Renal cortex interstitium (tissue), 11 donors: ENCODE data around the gene PALM2AKAP2. TPM values are rescaled to one million over a fixed set of nuclear protein-coding genes. Genes with fewer than 3 reads are reported as not detected.

Experiments used
- DNase-seq, 11 donors: peaks; one replicate each; pipeline ENCODE4 v3.0.0-alpha.2; 2013; ENCODE audit warnings: low read depth in 9 of 11, low spot score in 4 of 11; ENCODE audit errors: extremely low read depth in 1 of 11
- polyA plus RNA-seq, 3 donors: library from polyadenylated mRNA; unstranded; fragments of 120-200 nt; gene quantifications; one replicate each; pipeline ENCODE4 v1.2.1, GENCODE V29; 2013; ENCODE audit not compliant: insufficient read length in 3 of 3

The PALM2AKAP2 gene
- polyA plus RNA-seq, 3 donors, result 8.9 to 12.2 (median 11.0) TPM

DNA sequence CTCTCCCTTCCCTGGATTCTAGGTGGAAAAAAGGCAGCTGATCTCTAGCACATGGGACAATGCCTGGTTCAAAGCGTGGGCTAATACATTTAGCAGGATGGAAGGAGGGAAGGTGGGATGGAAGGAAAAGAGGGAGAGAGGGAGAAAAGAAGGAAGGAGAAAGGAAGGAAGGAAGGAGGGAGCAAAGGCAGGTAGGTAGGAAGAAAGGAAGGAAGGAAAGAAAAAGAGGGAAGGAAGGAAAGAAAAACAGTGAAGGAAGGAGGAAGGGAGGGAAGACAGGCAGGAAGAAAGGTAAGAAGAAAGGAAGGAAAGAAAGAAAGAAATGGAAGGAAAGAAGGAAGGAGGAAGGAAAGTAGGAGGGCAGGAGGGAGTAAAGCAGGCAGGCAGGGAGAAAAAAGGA lies 12.2 kb upstream of the PALM2AKAP2 start:
- no peak for DNase-seq

DNA sequence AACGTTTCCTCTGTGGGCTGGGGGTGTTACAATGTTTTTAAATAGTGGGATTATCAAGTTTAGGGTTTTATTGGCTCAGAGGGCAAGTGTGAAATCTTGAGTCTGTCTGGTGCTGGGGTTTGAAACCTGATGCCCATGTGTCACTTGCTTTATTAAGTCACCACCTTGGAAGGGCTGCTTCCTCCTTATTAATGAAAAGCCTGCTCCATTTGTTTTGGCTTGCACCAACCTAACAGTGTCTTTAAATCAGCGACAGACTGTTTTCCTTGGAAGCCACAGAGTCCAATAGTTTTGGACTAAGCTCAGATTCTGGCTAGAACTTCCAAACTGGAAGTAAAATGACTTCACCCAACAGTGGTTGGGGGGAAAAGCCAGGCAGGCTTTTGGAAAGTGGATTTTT lies 10.7 kb upstream of the PALM2AKAP2 start:
- DNase-seq, result no peak

DNA sequence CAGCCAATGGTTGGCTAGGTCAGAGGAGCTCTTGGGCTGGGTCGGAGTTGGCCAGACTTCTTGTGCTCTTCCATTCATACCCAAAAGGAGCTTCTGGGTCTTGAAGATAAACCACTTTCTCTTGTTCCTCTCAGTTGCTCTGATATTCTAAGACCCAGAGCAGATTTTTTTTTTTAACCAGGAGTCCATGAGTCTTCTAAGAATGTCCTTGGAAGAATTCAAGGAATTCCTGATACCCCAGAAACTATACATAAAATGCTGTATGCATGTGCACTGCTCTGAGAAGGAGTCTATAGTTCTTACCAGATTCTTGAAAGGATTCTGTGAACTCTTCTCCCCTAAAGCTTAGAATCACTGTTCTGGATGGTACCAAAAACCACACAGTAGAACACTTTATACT lies 9.9 kb upstream of the PALM2AKAP2 start:
- DNase-seq, result no peak

DNA sequence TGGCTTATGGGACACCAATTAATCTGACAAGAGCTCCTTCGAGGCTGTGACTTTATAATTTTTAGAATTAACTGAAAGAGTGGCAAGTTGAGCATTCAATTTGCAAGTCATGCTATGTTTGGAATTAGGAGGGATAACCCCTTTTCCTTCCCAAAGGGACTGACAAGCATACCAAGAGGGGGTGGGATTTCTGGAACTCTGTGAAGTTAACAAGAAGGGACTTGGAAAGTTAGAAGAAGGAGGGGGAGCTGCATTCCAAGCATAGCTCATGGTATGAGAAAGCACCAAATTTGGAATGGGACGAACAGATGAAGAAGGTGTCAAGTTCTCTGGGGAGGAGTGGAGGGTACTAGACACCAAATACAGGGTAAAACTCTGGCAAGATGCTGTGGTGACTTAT lies 8.9 kb upstream of the PALM2AKAP2 start:
- peak in 3 of 11 donors; percentile 34 to 66 (median 43) for DNase-seq

DNA sequence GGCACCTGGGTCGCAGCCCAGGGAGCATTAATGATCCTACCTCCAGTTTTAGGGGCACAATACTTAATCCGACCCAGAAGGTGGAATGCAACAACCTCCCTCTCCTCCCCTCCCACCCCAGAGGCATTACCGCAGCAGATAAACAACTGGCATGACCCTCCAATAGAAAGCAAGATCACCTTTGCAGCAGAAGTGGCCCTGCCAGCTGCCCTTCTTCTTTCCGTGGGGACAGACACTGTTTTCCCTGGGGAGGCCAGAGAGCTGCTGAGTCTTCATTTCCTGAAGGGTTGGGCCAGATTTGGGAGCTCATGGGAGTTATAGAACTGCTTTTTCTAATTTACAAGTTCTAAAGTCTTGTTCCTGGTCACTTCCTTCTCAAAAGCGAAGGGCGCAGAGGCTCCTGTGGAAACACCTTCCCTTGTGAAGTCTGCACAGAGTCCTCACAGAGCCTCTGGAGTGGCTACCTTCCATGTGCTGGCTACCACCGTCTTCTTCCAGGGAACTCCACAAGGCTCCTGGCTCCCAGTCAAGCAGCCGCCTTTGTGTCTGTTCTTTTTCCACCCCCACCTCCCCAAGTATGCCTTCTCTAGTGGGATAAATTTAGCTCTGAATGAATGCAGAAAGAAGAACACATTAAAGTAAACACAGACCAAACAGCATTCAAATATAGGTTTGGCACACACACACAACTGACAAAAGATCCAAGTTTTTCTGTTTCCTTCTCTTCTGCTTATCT lies 8.0 kb upstream of the PALM2AKAP2 start:
- no peak for DNase-seq

DNA sequence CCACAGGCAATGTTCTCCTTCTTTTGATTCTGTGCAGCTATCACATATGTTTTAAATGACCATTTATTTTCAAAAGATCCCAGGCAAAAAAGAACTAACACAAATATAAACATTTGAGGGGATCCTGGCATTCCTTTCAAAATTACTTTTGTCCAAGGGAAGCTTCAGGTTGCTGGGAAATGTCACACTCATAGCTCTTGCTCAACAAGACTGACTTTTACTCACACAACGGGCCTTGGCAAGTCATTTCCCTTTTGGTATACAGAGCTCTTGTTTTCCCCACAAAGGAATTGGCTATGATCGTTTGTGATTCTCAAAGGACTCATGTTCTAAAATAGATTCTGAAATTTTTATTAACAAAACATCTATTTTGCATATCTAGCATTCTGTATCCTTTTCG lies 4.5 kb upstream of the PALM2AKAP2 start:
- DNase-seq, result no peak

DNA sequence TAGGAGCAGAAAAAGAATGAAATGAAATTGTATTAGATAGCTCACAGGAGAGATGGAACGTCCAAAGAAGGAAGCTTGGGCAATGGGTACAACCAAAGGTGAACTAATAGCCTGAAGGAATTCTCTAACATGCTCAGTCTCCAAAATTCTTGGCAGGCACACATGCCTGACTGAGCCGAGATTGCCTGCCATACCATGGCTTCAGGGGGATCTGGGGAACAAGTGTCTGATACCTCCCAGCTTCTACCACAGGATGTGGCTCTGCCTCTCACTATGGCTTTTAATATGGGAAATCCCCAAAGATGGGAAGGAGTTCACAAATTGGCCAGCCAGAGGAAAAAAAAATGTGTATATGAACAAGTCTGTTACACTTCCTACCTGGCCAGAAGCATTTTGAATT lies 3.6 kb upstream of the PALM2AKAP2 start:
- no peak for DNase-seq

DNA sequence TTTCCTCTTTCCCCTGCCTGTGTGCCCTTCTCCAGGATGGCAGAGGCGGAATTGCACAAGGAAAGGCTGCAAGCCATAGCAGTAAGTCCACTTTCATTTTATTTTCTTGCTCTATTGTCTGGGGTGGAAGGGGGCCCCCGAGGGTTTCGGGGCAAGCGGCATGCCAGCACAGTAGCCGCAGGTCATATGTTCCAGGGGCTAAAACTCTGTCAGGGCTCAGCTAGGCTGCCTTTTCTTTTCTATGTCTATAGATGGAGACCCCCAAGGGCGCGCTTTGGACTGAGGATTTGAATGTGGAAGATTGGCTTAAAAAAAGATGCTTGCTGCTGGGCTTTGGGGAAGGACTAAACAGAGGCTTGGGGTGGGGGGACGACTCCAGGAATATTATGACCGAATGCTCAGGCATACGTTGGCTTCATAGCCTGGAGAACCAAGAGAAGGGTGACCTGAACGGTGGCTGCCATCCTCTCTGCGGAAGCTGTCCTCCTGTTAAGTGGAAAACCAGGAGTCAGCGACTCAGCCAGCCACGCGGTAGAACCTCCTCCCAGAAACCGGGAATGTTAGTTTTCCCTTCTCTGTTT lies 545 bp downstream of the PALM2AKAP2 start:
- DNase-seq, result no peak

DNA sequence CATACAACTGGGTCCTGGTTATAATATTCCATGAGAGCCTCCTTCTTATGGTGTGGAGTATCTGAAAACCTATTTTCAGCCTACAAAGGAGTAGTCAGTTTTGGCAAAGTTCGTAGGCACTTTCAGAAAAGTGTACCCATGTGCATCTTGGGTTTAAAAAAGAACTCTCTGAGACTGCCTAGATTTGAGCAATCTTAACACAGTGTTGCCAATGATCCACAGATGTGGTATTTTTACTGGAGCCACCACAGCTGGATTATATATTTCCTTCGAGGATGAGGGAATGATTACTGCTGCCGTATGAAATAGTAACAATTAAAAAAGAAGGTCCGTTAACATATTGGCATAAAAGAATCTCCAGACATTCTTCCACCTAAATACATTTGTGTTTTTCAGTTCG lies 1.1 kb downstream of the PALM2AKAP2 start:
- no peak for DNase-seq

DNA sequence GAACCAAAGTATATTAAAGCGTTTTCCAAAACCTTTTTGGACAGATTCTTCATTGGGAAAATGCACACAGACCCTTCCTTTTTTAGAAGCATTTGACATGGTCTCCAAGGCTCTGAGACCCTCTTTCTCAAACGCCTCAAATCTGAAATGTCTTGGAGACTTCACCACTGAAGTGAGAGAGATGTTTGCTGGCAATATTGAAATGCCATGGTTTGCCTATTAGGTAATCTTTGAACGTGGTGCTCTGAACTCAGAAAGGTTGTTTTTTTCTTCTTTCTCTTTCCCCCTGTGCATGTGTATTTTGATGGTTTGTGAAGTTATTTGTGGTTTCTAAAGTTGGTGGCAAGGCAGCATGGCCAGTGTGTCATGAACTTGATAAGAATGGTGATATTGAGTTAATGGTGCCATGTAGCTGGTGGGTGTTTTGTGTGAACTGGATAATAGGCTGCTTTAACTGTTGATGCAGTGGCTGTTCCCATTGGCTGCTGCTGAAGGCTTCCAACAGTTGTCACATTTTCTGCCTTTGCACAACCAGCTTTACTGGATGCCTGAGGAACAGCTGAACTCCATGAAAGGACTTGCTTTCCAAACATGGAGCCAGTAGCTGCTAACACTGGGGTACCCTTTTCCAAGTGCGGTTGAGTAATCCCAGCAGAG lies 1.7 kb downstream of the PALM2AKAP2 start:
- DNase-seq, result no peak

DNA sequence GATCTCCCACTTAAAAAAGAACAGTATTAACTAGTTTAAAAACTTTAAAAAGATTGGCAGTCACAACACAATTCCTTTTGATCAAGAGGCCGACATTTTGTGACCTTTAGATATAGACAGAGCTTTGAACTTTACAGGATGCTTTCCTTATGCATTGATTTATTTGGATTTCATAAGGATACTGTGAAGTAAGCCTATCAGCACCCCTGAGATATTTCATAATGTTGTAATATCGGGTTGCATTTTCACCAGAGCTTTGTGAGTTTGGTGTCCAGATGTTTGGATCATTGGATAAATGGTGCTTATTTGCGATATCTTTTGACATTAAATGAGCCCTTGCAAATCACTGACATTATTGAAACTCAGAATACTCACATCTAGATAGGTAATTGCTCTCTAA lies 7.7 kb downstream of the PALM2AKAP2 start:
- DNase-seq, result no peak

DNA sequence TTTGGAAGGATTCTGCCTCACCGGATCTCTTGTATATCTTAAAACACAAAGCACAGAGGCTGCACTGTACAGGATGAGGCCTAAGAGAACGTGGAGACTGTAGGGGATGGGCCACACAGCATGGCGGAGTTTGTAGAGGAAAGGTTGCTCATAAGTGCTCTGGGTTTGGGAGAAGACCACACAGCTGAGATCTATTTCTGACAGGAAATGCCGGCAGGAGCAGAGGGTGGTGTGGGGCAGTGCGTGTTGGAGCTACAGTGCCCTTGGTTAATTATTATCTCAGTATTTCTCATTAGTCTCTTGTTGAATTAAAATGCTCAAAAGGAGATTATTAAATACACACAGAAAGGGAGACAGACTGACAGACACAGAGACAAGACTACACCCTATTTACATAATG lies 9.6 kb downstream of the PALM2AKAP2 start:
- no peak for DNase-seq

DNA sequence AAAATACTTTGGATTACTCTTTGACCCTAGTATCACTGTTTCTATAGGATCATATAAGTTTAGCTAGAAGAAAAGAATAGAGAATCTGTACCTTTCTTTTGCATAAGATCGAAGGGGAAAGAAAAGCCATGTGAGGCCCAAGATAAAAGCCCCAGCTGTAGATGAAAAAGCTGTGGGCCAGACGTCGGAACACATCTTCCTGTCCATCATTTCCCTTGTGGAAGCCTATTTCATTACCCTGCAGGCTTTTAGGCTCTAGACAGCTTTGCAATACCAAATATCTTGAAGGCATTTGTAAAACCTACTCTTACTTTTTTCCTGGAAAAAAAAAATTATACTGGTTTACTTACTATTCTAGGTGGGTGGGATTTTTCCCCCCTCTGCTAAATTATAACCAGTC lies 10.0 kb downstream of the PALM2AKAP2 start:
- no peak for DNase-seq

DNA sequence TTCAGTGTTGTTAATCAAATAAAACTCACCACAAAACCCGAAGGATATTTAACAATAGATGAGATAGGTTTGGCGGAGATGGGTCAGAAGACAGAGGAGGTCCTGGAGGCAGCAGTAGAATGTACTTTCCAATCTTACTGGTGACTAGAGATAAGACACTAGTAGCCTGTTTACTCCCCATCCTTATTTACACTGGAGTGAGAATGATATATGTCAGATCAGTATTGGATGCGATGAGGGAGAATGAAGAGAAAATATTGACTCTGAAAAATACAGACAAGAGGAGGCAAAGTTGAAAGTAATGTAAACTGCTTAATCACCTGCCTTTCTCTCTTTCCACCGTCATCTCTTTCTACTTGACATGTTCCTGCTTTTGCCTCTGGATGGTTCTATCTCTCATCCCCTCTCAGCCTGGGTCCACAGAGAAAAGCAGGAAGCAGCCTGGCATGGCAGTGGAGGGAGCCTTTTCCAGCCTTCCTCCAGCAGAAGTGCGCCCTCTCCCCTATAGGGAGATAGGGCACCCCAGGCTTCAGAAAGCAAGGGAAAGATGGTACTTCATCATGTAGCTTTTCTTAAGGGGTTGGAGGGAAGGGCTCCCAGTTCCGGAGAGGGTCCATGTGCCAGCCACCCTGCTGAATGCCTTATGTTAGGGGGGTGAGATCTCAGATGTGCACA lies 11.1 kb downstream of the PALM2AKAP2 start:
- DNase-seq, result no peak

DNA sequence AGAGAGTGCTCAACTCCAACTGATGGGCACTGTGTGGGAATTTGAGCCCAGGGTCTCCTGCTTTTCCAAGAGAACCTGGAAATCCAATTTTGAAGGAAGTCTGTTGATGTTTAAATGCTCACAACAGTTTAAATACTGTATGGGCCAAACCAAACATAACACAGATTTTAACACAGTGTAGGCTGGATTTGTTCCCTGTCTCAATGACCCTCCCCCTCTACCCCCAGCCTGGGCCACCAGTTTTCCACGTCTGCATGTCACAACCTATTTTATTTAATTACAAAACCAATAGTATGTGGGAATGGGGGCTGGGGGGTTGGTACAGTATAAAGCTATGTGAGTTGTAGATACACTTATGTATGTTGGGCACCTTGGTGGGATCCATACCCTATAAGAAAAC lies 11.7 kb downstream of the PALM2AKAP2 start:
- no peak for DNase-seq

DNA sequence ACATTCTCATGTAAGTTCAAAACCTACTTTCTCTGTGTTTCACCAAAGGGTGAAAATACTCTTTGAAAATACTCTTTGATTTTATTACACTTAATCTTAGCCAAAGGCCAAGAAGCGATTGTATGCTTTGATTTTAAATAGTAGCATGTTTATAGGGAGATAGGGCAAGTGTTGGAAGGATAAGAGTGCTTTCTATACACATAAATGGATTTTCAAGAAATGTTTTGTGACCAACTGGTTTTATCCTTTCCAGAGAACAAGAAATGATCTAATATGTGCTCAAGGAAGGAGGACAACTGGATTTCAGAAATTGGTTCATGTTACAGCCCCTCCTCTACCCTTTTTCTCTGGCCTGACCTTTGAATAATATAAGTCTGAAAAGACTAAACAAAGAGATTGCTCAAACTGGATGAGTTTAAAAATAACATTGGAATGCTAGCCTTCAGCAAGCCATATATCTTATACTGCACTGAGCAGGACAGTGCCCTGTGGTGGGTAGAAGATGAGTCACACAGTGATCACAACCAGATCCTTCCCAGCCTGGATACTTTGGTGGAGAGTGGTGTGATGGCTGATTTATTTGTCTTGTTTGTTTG lies 13.1 kb downstream of the PALM2AKAP2 start:
- no peak for DNase-seq

DNA sequence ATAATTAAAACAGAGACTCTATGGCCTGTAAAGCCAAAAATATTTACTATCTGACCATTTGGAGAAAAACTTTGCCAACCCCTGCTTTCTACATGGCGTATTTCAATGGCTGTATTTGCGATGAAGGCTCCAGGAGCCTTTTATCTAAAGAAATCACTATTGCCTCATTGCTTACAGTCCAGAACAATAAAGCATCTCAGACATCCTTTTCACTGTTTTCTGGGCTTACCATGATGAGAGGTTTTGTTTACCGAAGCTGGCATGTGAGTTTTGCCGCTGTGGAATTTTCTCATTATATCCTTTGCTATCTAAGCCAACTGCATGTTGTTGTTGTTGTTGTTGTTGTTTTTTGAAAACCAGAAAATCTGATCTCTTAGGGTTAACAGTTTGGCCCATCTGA lies 13.9 kb downstream of the PALM2AKAP2 start:
- DNase-seq, result no peak

DNA sequence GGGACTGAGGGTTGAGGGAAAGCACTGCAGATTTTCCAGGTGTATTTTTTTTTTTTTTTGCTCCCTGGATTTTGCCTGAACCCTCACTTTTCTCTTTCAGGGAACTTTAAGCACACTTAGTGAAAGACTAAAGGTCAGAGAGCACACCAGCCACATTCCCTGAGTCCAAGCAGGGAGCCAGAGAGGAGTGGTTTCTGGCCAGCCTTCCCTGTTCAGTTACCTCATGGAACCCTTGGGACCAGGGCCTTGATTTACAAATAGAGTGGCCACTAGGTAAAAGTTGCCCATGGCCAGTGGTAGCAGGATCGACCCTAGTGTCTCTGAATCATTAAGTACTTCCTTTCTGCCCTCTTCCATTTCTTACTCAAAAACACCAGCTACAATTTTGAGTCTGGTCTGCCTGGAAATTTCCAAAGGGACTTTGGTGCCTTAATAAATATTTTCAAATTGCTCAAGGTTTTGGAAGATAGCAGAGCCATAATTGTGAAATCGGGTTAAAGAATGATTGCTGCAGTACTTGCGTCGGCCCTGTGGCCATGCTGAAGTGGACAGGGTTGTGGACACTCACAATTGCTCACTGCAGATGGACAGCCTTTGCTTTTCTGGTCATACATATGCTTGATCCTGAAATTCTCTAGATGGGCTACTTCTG lies 14.5 kb downstream of the PALM2AKAP2 start:
- DNase-seq, result no peak

DNA sequence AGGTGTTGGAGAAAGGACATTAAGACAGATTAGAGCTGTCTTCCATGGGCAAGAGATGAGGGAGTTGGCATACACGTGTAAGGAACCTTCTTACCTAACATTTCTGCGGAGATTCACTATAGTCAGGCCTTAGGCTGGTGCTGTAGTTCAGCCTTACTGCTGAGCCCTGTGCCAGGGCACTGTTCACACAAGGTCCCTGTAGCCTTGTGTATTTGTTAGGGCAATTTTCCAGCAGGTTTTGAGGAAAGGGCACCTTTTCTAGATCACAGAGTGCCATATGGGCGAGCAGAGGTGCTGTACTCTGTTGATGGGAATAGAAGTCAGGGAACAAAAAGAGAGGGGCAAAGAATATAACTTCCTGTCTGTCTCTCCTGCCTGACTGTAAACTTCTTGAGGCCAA lies 15.6 kb downstream of the PALM2AKAP2 start:
- no peak for DNase-seq
